LNCAP (cell line): ENCODE results near the gene ANKRD44.

Experiments
- CTCF ChIP-seq: fragments of 450-650 bp; IDR thresholded peaks from 2 replicates; pipeline ENCODE4 v1.5.1; 2017; ENCODE audit warnings: mild to moderate bottlenecking

ANKRD44 gene

DNA sequence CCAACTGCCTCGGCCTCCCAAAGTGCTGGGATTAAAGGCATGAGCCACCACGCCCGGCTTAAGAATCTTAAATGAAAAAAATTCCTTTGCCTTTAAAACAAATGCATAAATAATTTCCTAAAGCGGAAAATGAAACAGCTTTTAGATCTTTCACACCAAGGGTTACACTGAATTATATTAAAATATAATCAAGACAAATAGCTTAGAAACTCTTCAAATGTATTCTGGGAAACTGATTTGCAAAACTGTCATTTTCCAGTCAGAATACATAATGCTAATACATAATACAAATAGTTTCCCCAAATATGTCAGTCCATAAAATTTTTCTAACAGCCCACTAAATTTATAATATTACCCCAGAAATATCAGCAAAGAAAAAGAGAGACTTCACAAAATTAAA lies 315.8 kb downstream of the ANKRD44 start:
- no peak for TF ChIP-seq CTCF

- TF ChIP-seq CTCF, result no peak
Observed at GRCh38 chr2:196993617-196994016, 317.0 kb downstream of the ANKRD44 start.

GRCh38 chr2:196992466-196992865 lies 318.1 kb downstream of the ANKRD44 start:
- no peak for TF ChIP-seq CTCF

DNA sequence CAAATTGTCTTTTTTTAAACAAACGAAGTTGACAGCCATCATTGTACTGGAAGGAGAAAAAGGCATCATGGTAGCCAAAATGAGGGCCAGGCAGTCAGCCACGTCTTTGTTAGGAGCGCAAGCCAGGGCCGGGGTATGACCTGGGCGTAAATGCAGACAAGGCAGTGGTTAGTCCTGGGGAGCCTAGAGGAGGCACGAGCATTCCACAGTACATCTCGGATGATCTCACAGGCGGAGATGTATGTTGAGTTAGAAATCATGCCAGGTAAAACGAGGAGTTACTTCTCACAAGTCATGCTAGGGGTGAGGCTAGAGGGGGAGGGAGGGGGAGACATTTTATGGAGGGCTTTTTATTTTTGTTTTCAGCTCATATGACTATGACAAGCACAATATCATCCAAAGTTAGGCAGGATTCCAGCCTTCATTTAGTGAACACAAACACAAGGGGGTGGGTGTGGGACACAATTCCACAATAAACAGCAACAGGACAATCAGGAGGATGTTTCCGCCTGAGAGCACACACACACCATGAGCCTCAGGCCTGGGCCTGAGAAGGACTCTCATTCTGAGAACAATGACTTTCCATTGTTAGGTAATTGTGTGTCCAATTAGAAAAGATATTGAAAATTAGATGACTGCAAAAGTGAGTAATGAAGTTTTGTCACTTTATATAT lies 319.7 kb downstream of the ANKRD44 start:
- no peak for TF ChIP-seq CTCF

GRCh38 chr2:196990092-196990491 lies 320.5 kb downstream of the ANKRD44 start:
- no peak for TF ChIP-seq CTCF

DNA sequence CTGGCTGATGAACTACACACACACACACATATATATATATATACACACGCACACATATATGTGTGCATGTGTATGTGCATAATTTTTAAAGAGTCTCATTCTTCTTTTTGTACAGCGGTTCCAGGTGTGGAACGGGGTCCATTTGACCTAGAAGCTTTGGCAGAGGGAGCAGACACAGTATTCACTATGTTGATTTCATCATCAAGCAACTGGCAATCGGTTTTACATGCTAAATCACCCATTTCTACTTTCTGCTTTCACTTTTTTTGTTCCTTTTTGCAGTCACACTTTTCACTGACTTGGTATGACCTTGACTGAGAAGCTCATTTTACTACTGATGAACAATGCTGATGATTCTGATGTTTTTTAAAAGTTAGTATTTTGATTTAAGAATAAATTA lies 321.1 kb downstream of the ANKRD44 start:
- TF ChIP-seq CTCF, result no peak

DNA sequence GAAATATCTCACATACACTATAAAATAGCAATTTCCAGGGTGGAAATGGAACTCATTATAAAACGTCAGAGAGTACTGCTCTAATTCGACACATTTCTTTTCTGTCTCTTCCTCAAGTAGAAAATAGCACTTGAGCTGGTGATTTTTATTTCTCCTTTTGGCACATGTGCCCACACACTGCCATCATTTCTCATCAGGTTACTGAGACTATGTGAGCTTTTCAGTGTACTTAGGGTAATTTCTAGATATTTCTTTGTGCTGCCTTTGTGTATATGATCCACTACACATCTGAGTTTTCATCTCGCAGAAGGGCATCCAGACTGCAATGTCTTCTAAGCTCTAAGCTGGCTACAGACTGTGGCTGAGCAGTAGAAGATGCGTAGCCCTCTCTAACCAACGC lies 321.9 kb downstream of the ANKRD44 start:
- TF ChIP-seq CTCF, result no peak
